GM12878 (cell line): ENCODE results near the gene UNC13D. TPM values are rescaled to one million over a fixed set of nuclear protein-coding genes. Genes with fewer than 3 reads are reported as not detected.

Experiments used
- ATF3 ChIP-seq: IDR thresholded peaks from 2 replicates; pipeline ENCODE4 v1.6.1; 2011; ENCODE audit warnings: low read depth, mild to moderate bottlenecking, low read length, moderate library complexity, borderline replicate concordance; ENCODE audit errors: extremely low read depth
- EED ChIP-seq: sonication (generic); IDR thresholded peaks from 2 replicates; pipeline ENCODE4 v1.6.1; 2016; ENCODE audit warnings: antibody characterized with exemption, low read depth
- MEF2A ChIP-seq: IDR thresholded peaks from 2 replicates; pipeline ENCODE4 v1.6.1; 2011; ENCODE audit warnings: low read depth, mild to moderate bottlenecking, low read length, moderate library complexity; ENCODE audit not compliant: insufficient read depth
- MXI1 ChIP-seq: fragments of 150-350 bp; IDR thresholded peaks from 2 replicates; pipeline ENCODE4 v1.6.1; 2011; ENCODE audit warnings: low read depth, mild to moderate bottlenecking, inconsistent platforms, low read length, improper control_type of control experiment
- NFXL1 ChIP-seq: fragments of 450-650 bp; IDR thresholded peaks from 2 replicates; pipeline ENCODE4 v1.6.1; 2017; ENCODE audit warnings: antibody characterized with exemption, mild to moderate bottlenecking, borderline replicate concordance
- POLR2A ChIP-seq: IDR thresholded peaks from 2 replicates; pipeline ENCODE4 v1.6.1; 2011; ENCODE audit warnings: low read depth, mild to moderate bottlenecking, low read length
- SMC3 ChIP-seq: IDR thresholded peaks from 2 replicates; pipeline ENCODE4 v1.6.1; 2011; ENCODE audit warnings: low read length, improper control_type of control experiment, borderline replicate concordance
- TAF1 ChIP-seq: IDR thresholded peaks from 2 replicates; pipeline ENCODE4 v1.6.1; 2011; ENCODE audit warnings: mild to moderate bottlenecking, low read depth, low read length, borderline replicate concordance
- YY1 ChIP-seq: IDR thresholded peaks from 2 replicates; pipeline ENCODE4 v1.6.1; 2011; ENCODE audit warnings: low read depth, mild to moderate bottlenecking, low read length
- ZNF687 ChIP-seq: fragments of 450-650 bp; IDR thresholded peaks from 2 replicates; pipeline ENCODE4 v1.6.1; 2017; ENCODE audit warnings: mild to moderate bottlenecking, moderate library complexity
- polyA plus RNA-seq, 11 experiments: library from polyadenylated mRNA; depleted of rRNA in 4 of 11; unstranded in 6 of 11; stranded (reverse) in 5 of 11; fragments of >200 nt; fragmentation: Nextera tagmentation in 4 of 11; fragmentation: Illumina TruSeq in 1 of 11; extraction: Ambion mirVana in 4 of 11; extraction: Trizol in 1 of 11; gene quantifications; 1 replicate in 1 of 11; 2 replicates in 10 of 11; pipeline versions ENCODE4 v1.2.1 to v1.2.3, GENCODE V29; 2011 to 2016; ENCODE audit warnings: inconsistent platforms in 2 of 11, missing spikeins in 2 of 11, low read depth in 1 of 11
- total RNA-seq, 4 experiments: library from RNA; depleted of rRNA in 3 of 4; stranded (reverse); fragments of >200 nt in 3 of 4; fragmentation: Illumina TruSeq in 1 of 4; extraction: Trizol in 1 of 4; gene quantifications; 2 replicates each; pipeline versions ENCODE4 v1.2.1 to v1.2.3, GENCODE V29; 2013 to 2021
- TF ChIP-seq, protein P1 (sequence below): fragments of 450-650 bp; formaldehyde crosslinking; IDR thresholded peaks from 2 replicates; pipeline ENCODE4 v1.4.0; 2022; ENCODE audit warnings: mild to moderate bottlenecking, moderate library complexity
- TF ChIP-seq, protein P2 (sequence below): fragments of 450-650 bp; IDR thresholded peaks from 2 replicates; pipeline ENCODE4 v1.6.1; 2017; ENCODE audit warnings: mild to moderate bottlenecking, moderate library complexity
- TF ChIP-seq, protein P3 (sequence below): fragments of 450-650 bp; IDR thresholded peaks from 2 replicates; pipeline ENCODE4 v1.6.1; 2017; ENCODE audit warnings: mild to moderate bottlenecking

UNC13D gene
- total and polyA plus RNA-seq, 10 of the 15 experiments (the other 5 are each of a cell fraction or from before 2014, with no cell fraction given): 0.32 to 63.9 (median 25.2) TPM

GRCh38 chr17:75843577-75844529 lies at the start of gene UNC13D (continued):
- TF ChIP-seq, protein P1, sequence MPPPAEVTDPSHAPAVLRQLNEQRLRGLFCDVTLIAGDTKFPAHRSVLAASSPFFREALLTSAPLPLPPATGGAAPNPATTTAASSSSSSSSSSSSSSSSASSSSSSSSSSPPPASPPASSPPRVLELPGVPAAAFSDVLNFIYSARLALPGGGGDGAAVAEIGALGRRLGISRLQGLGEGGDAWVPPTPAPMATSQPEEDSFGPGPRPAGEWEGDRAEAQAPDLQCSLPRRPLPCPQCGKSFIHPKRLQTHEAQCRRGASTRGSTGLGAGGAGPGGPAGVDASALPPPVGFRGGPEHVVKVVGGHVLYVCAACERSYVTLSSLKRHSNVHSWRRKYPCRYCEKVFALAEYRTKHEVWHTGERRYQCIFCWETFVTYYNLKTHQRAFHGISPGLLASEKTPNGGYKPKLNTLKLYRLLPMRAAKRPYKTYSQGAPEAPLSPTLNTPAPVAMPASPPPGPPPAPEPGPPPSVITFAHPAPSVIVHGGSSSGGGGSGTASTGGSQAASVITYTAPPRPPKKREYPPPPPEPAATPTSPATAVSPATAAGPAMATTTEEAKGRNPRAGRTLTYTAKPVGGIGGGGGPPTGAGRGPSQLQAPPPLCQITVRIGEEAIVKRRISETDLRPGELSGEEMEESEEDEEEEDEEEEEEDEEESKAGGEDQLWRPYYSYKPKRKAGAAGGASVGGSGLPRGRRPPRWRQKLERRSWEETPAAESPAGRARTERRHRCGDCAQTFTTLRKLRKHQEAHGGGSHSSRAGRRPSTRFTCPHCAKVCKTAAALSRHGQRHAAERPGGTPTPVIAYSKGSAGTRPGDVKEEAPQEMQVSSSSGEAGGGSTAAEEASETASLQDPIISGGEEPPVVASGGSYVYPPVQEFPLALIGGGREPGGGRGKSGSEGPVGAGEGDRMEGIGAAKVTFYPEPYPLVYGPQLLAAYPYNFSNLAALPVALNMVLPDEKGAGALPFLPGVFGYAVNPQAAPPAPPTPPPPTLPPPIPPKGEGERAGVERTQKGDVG (CRISPR knock-in tag): no peak
- TF ChIP-seq, protein P2, sequence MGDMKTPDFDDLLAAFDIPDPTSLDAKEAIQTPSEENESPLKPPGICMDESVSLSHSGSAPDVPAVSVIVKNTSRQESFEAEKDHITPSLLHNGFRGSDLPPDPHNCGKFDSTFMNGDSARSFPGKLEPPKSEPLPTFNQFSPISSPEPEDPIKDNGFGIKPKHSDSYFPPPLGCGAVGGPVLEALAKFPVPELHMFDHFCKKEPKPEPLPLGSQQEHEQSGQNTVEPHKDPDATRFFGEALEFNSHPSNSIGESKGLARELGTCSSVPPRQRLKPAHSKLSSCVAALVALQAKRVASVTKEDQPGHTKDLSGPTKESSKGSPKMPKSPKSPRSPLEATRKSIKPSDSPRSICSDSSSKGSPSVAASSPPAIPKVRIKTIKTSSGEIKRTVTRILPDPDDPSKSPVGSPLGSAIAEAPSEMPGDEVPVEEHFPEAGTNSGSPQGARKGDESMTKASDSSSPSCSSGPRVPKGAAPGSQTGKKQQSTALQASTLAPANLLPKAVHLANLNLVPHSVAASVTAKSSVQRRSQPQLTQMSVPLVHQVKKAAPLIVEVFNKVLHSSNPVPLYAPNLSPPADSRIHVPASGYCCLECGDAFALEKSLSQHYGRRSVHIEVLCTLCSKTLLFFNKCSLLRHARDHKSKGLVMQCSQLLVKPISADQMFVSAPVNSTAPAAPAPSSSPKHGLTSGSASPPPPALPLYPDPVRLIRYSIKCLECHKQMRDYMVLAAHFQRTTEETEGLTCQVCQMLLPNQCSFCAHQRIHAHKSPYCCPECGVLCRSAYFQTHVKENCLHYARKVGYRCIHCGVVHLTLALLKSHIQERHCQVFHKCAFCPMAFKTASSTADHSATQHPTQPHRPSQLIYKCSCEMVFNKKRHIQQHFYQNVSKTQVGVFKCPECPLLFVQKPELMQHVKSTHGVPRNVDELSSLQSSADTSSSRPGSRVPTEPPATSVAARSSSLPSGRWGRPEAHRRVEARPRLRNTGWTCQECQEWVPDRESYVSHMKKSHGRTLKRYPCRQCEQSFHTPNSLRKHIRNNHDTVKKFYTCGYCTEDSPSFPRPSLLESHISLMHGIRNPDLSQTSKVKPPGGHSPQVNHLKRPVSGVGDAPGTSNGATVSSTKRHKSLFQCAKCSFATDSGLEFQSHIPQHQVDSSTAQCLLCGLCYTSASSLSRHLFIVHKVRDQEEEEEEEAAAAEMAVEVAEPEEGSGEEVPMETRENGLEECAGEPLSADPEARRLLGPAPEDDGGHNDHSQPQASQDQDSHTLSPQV: no peak
- 0 out of 2 replicates have a peak, but pooled peaks have one; percentile 37 for TF ChIP-seq NFXL1
- TF ChIP-seq MEF2A: no peak
- TF ChIP-seq SMC3: no peak
- TF ChIP-seq ATF3: no peak
- TF ChIP-seq EED: no peak
- TF ChIP-seq ZNF687: peak; percentile 71
- peak; percentile 82 for TF ChIP-seq POLR2A
- TF ChIP-seq YY1: 0 out of 2 replicates have a peak, but pooled peaks have one; percentile 9
- TF ChIP-seq TAF1: peak; percentile 51; the same call in 1 of the 2 replicates
- TF ChIP-seq MXI1: no peak
- TF ChIP-seq, protein P3, sequence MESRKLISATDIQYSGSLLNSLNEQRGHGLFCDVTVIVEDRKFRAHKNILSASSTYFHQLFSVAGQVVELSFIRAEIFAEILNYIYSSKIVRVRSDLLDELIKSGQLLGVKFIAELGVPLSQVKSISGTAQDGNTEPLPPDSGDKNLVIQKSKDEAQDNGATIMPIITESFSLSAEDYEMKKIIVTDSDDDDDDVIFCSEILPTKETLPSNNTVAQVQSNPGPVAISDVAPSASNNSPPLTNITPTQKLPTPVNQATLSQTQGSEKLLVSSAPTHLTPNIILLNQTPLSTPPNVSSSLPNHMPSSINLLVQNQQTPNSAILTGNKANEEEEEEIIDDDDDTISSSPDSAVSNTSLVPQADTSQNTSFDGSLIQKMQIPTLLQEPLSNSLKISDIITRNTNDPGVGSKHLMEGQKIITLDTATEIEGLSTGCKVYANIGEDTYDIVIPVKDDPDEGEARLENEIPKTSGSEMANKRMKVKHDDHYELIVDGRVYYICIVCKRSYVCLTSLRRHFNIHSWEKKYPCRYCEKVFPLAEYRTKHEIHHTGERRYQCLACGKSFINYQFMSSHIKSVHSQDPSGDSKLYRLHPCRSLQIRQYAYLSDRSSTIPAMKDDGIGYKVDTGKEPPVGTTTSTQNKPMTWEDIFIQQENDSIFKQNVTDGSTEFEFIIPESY: no peak
